OCI-LY7 (cell line): Measurements from ENCODE around the gene LOC128125822.

Experiments used
- BruUV-seq: library from RNA; stranded (reverse); fragments of 400-500 nt; replicated peaks from 2 replicates; lab custom pipeline; 2021; lab: Mats Ljungman, UMichigan
- CTCF ChIA-PET: fragments of 300-600 bp; sonication (Branson Sonifier 250); formaldehyde crosslinking; loops from one replicate; lab custom pipeline; 2022; ENCODE audit warnings: antibody characterized with exemption; ENCODE audit not compliant: unreplicated experiment; lab: Charles Lee
- POLR2A ChIA-PET: fragments of 300-600 bp; sonication (Branson Sonifier 250); formaldehyde crosslinking; loops from one replicate; lab custom pipeline; 2022; ENCODE audit warnings: antibody characterized with exemption; lab: Charles Lee
- DNase-seq: peaks from one replicate; pipeline ENCODE4 v3.0.0-alpha.2; 2015; ENCODE audit warnings: low spot score
- H2AFZ ChIP-seq: fragments of 200-600 bp; sonication (generic), shearing (Covaris generic); 2 replicates; pipeline ENCODE4 v1.6.1; 2014; ENCODE audit warnings: mild to moderate bottlenecking, antibody characterized with exemption, low read length, moderate library complexity
- H3K27ac ChIP-seq: fragments of 200-600 bp; sonication (generic); 2 replicates; pipeline ENCODE4 v1.5.1; 2014; ENCODE audit warnings: mixed run types, low read depth, mild to moderate bottlenecking, moderate library complexity, low read length, inconsistent platforms; ENCODE audit not compliant: poor library complexity, severe bottlenecking
- H3K36me3 ChIP-seq: fragments of 200-600 bp; sonication (generic); 2 replicates; pipeline ENCODE4 v1.6.1; 2014; ENCODE audit warnings: mild to moderate bottlenecking, antibody characterized with exemption, low read length, moderate library complexity, mixed read lengths; ENCODE audit not compliant: insufficient read depth
- H3K4me1 ChIP-seq: fragments of 200-600 bp; sonication (generic); 2 replicates; pipeline ENCODE4 v1.5.1; 2014; ENCODE audit warnings: mild to moderate bottlenecking, low read length; ENCODE audit not compliant: insufficient read depth, poor library complexity, severe bottlenecking
- H3K4me2 ChIP-seq: fragments of 200-600 bp; sonication (generic); 2 replicates; pipeline ENCODE4 v1.6.1; 2014; ENCODE audit warnings: mild to moderate bottlenecking, low read length
- H3K4me3 ChIP-seq: fragments of 200-600 bp; sonication (generic); 2 replicates; pipeline ENCODE4 v1.5.1; 2014; ENCODE audit warnings: mild to moderate bottlenecking, low read depth, low read length; ENCODE audit not compliant: poor library complexity, severe bottlenecking
- H3K79me2 ChIP-seq: fragments of 200-600 bp; sonication (generic); 2 replicates; pipeline ENCODE4 v1.6.1; 2016; ENCODE audit warnings: low read depth, mild to moderate bottlenecking, low read length, moderate library complexity, mixed read lengths; ENCODE audit not compliant: insufficient read depth
- H3K9me2 ChIP-seq: fragments of 200-600 bp; sonication (generic); 2 replicates; pipeline ENCODE4 v1.6.1; 2016; ENCODE audit warnings: mild to moderate bottlenecking, low read length, mixed read lengths; ENCODE audit not compliant: insufficient read depth
- H3K9me3 ChIP-seq: fragments of 200-600 bp; sonication (generic); 2 replicates; pipeline ENCODE4 v1.6.1; 2014; ENCODE audit warnings: mild to moderate bottlenecking, mixed run types, low read length, mixed read lengths
- H4K20me1 ChIP-seq: fragments of 200-600 bp; sonication (generic); 2 replicates; pipeline ENCODE4 v1.6.1; 2014; ENCODE audit warnings: mild to moderate bottlenecking, antibody characterized with exemption, low read length, moderate library complexity, mixed read lengths; ENCODE audit not compliant: insufficient read depth
- CTCF ChIP-seq: fragments of 200-600 bp; sonication (generic); conservative IDR thresholded peaks from 2 replicates; pipeline ENCODE4 v1.5.1; 2014; ENCODE audit warnings: mild to moderate bottlenecking, antibody characterized with exemption, low read length, moderate library complexity, mixed read lengths
- EZH2phosphoT487 ChIP-seq: fragments of 200-600 bp; sonication (generic); IDR thresholded peaks from 2 replicates; pipeline ENCODE4 v1.6.1; 2018; ENCODE audit warnings: low read depth, borderline replicate concordance, mild to moderate bottlenecking, mixed run types, antibody characterized with exemption, low read length, moderate library complexity, mixed read lengths
- intact Hi-C: fragments of 100-400 bp; cut with micrococcal nuclease; formaldehyde crosslinking; loops from one replicate; pipeline ENCODE4 v1.10.0; 2022; ENCODE audit not compliant: unreplicated experiment

The LOC128125822 gene

GRCh38 chr6:63574554-63574900 is 2.2 kb downstream of the LOC128125822 start:
- TF ChIP-seq CTCF (peak; percentile 32; the same call in 1 of the 2 replicates), EZH2phosphoT487 (no peak)
- Histone ChIP-seq H3K27ac (peak overlapping the region; percentile 76), H3K4me3 (peak overlapping the region; percentile 85), H3K4me1 (peaks cover 23% of the 10 kb centered on the region), H3K36me3 (peaks cover 52% of the 10 kb centered on the region), H2AFZ (no peak overlapping the region), H3K79me2 (peaks cover 70% of the 10 kb centered on the region), H4K20me1 (peaks cover 33% of the 10 kb centered on the region), H3K9me2 (no peaks in the 10 kb centered on the region), H3K4me2 (peak overlapping the region; percentile 84), H3K9me3 (peaks cover 6% of the 10 kb centered on the region; the same call in 1 of the 2 replicates)
- ChIA-PET POLR2A (interaction anchor here (0.7 to 1.7 kb wide), 4 partner anchors 10 to 206 kb away, joined by 3 to 6 read pairs (median 4); no protein-coding TSS in a partner anchor), CTCF (interaction anchor here (1.3 kb wide), 1 partner anchor 187 kb away, joined by 3 read pairs; no protein-coding TSS in a partner anchor)
- no peak for DNase-seq
- BruUV-seq = no TSS peak
- intact Hi-C loops = loop anchor here (5.0 kb wide), 2 partner anchors 108 to 132 kb away; no protein-coding TSS in a partner anchor

GRCh38 chr6:63576147-63576772 is 4.0 kb downstream of the LOC128125822 start:
- peaks cover 41% of the 10 kb centered on the region for H4K20me1 ChIP-seq
- no TSS peak for BruUV-seq

More at GRCh38 chr6:63576147-63576772, 4.0 kb downstream of the LOC128125822 start:
- no peak for TF ChIP-seq CTCF
- TF ChIP-seq EZH2phosphoT487 = no peak
- H3K79me2 ChIP-seq = peaks cover 84% of the 10 kb centered on the region
- H3K9me2 ChIP-seq = no peaks in the 10 kb centered on the region
- H3K9me3 ChIP-seq = peaks cover 6% of the 10 kb centered on the region; the same call in 1 of the 2 replicates
- H3K4me1 ChIP-seq = peaks cover 21% of the 10 kb centered on the region
- H3K36me3 ChIP-seq = peaks cover 70% of the 10 kb centered on the region
- CTCF ChIA-PET = no interaction called here
- DNase-seq = no peak
- no peak overlapping the region for H3K4me2 ChIP-seq
- H3K4me3 ChIP-seq = no peak overlapping the region
- no peak overlapping the region for H2AFZ ChIP-seq
- intact Hi-C loops = no loop called here
- POLR2A ChIA-PET = interaction anchor here (0.6 to 1.1 kb wide), 5 partner anchors 18 to 226 kb away, joined by 3 to 4 read pairs (median 3); no protein-coding TSS in a partner anchor
- no peak overlapping the region for H3K27ac ChIP-seq
